ENCODE measurements around the gene PRPF19.

Gene PRPF19

DNA sequence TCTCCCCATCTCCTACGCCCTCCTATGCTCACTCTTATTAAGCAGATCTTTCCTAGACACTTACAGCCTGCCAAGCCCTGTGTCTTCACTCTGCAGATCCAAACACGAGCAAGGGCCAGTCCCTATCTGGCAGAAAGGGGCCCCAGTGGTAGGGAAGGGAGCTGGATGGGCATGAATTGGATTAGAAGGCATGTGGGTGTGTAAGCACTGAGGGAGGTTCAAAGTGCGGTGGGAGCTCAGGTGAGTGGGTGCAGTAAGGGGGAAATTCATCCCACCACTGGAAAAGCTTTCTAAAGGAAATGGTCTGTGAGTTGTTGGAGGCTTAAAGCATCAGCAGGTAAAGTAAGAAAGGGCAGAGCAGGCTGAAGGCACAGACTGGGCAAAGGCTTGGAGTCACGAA is 23.4 kb upstream of the PRPF19 start:
- Histone ChIP-seq H3K27me3 (ENCODE audit: low read length) (no peaks in the 10 kb centered on the region), H3K79me2 (ENCODE audit: insufficient read depth, low read length) (no peaks in the 10 kb centered on the region), H3K36me3 (ENCODE audit: low read length) (no peaks in the 10 kb centered on the region), H3K9ac (ENCODE audit: low read length) (no peak overlapping the region), H2AFZ (ENCODE audit: low read depth, low read length, severe bottlenecking) (no peak overlapping the region), H3K9me3 (ENCODE audit: insufficient read depth, low read length) (no peaks in the 10 kb centered on the region), H3F3A (ENCODE audit: insufficient read depth) (peaks cover 10% of the 10 kb centered on the region), H3K9me2 (replicated peaks; ENCODE audit: insufficient read depth, low read length) (no peaks in the 10 kb centered on the region), H3K4me2 (ENCODE audit: low read depth, low read length, poor library complexity, severe bottlenecking) (no peak overlapping the region), H3K27ac (ENCODE audit: low read depth, low read length) (no peak overlapping the region), H4K20me1 (ENCODE audit: low read depth, low read length) (no peaks in the 10 kb centered on the region), H3K4me3 (ENCODE audit: insufficient read depth, low read length, poor library complexity, severe bottlenecking) (no peak overlapping the region)
- TF ChIP-seq, protein P1, sequence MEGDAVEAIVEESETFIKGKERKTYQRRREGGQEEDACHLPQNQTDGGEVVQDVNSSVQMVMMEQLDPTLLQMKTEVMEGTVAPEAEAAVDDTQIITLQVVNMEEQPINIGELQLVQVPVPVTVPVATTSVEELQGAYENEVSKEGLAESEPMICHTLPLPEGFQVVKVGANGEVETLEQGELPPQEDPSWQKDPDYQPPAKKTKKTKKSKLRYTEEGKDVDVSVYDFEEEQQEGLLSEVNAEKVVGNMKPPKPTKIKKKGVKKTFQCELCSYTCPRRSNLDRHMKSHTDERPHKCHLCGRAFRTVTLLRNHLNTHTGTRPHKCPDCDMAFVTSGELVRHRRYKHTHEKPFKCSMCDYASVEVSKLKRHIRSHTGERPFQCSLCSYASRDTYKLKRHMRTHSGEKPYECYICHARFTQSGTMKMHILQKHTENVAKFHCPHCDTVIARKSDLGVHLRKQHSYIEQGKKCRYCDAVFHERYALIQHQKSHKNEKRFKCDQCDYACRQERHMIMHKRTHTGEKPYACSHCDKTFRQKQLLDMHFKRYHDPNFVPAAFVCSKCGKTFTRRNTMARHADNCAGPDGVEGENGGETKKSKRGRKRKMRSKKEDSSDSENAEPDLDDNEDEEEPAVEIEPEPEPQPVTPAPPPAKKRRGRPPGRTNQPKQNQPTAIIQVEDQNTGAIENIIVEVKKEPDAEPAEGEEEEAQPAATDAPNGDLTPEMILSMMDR (IDR thresholded peaks at IDR 0.05; ENCODE audit: insufficient read depth, low read length, poor library complexity, severe bottlenecking), result no peak
- no peak for TF ChIP-seq EZH2phosphoT487 (conservative IDR thresholded peaks at IDR 0.05; ENCODE audit: low read length)

DNA sequence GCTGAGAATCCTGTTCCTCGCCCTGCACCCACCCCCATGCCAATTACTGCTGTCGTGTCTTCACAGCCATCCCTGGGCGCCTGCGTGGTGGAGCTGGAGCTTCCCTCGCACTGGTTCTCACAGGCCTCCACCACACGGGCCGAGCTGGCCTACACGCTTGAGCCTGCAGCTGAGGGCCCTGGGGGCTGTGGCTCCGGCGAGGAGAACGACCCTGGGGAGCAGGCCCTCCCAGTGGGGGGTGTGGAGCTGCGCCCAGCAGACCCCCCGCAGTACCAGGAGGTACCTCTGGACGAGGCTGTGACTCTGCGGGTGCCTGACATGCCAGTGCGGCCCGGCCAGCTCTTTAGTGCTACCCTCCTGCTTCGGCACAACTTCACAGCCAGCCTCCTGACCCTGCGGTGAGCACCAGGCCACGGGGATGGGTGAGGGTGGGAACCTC is 22.2 kb upstream of the PRPF19 start:
- H3K9ac ChIP-seq (ENCODE audit: low read length), result no peak overlapping the region
- no peaks in the 10 kb centered on the region for H3K36me3 ChIP-seq (ENCODE audit: low read length)
- H2AFZ ChIP-seq (ENCODE audit: low read depth, low read length, severe bottlenecking), result no peak overlapping the region
- H3F3A ChIP-seq (ENCODE audit: insufficient read depth), result peaks cover 10% of the 10 kb centered on the region
- H3K4me2 ChIP-seq (ENCODE audit: low read depth, low read length, poor library complexity, severe bottlenecking), result no peak overlapping the region
- H3K9me2 ChIP-seq (replicated peaks; ENCODE audit: insufficient read depth, low read length), result no peaks in the 10 kb centered on the region
- TF ChIP-seq, protein P1 (IDR thresholded peaks at IDR 0.05; ENCODE audit: insufficient read depth, low read length, poor library complexity, severe bottlenecking), result no peak
- no peak for TF ChIP-seq EZH2phosphoT487 (conservative IDR thresholded peaks at IDR 0.05; ENCODE audit: low read length)
- H3K4me3 ChIP-seq (ENCODE audit: insufficient read depth, low read length, poor library complexity, severe bottlenecking), result no peak overlapping the region
- no peaks in the 10 kb centered on the region for H3K27me3 ChIP-seq (ENCODE audit: low read length)
- H3K79me2 ChIP-seq (ENCODE audit: insufficient read depth, low read length), result no peaks in the 10 kb centered on the region
- H3K9me3 ChIP-seq (ENCODE audit: insufficient read depth, low read length), result no peaks in the 10 kb centered on the region
- H4K20me1 ChIP-seq (ENCODE audit: low read depth, low read length), result no peaks in the 10 kb centered on the region
- H3K27ac ChIP-seq (ENCODE audit: low read depth, low read length), result no peak overlapping the region

DNA sequence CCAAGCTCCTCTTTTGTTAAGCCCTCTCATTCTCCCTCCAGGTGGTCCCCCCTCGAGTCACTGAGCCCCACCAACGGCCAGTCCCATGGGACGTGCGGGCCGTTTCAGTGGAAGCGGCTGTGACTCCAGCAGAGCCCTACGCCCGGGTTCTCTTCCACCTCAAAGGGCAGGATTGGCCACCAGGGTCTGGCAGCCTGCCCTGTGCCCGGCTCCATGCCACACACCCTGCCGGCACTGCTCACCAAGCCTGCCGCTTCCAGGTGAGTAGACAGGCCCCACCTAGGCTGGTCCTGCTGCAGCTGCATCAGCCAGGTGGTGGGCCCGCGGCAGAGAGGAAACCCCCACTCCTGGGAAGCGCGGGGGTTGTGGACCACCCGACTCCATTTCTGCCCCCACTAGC is 21.2 kb upstream of the PRPF19 start:
- Histone ChIP-seq H3K9ac (ENCODE audit: low read length) (no peak overlapping the region), H3K9me3 (ENCODE audit: insufficient read depth, low read length) (no peaks in the 10 kb centered on the region), H3K9me2 (replicated peaks; ENCODE audit: insufficient read depth, low read length) (no peaks in the 10 kb centered on the region), H3K79me2 (ENCODE audit: insufficient read depth, low read length) (no peaks in the 10 kb centered on the region), H3K36me3 (ENCODE audit: low read length) (no peaks in the 10 kb centered on the region), H3F3A (ENCODE audit: insufficient read depth) (peaks cover 6% of the 10 kb centered on the region), H3K4me2 (ENCODE audit: low read depth, low read length, poor library complexity, severe bottlenecking) (no peak overlapping the region), H3K4me3 (ENCODE audit: insufficient read depth, low read length, poor library complexity, severe bottlenecking) (no peak overlapping the region), H3K27ac (ENCODE audit: low read depth, low read length) (no peak overlapping the region), H2AFZ (ENCODE audit: low read depth, low read length, severe bottlenecking) (no peak overlapping the region), H4K20me1 (ENCODE audit: low read depth, low read length) (no peaks in the 10 kb centered on the region), H3K27me3 (ENCODE audit: low read length) (no peaks in the 10 kb centered on the region)
- TF ChIP-seq, protein P1 (IDR thresholded peaks at IDR 0.05; ENCODE audit: insufficient read depth, low read length, poor library complexity, severe bottlenecking), result no peak
- no peak for TF ChIP-seq EZH2phosphoT487 (conservative IDR thresholded peaks at IDR 0.05; ENCODE audit: low read length)

All from SU-DHL-6 (cell line).